GM12891 (cell line): ENCODE data around the gene FOS.

Experiments used
- POLR2AphosphoS5 ChIP-seq: IDR thresholded peaks from 2 replicates; pipeline ENCODE4 v1.6.1; 2011; ENCODE audit warnings: low read depth, low read length, control low read depth
- POU2F2 ChIP-seq: IDR thresholded peaks from 2 replicates; pipeline ENCODE4 v1.6.1; 2011; ENCODE audit warnings: low read depth, mild to moderate bottlenecking, control low read depth, low read length, moderate library complexity

DNA sequence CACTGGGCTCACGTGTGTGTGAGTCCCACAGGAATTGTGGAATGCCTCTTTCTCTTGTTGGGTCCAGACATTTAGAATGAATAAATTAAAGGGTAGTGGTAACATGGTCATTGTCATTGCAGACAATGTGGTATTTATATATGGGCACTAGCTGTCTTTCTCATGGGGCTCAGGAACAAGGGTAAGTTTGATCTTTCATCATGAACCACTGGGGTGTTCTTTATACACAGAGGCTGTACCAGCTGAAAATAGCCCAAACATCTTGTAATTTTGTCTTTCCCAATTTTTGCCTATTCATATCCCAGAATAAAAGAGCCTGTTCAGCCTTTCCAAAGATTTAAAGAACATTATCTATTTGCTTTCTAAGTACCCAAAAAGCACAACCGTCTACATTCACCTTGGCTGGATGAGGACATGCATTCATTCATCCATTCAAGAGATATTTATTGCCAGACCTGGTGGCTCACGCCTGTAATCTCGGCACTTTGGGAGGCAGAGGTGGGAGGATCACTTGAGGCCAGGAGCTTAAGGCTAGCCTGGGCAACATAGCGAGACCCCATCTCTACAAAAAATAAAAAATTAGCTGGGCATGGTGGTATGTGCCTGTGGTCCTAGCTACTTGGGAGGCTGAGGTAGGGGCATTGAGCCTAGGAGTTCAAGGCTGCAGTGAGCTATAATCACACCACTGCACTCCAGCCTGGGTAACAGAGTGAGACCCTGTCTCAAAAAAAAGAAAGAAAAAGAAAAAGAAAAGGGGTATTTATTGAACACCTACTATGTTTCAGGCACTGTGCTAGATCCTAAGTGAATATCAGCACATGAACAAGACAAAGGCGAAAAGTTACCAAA, 4.4 kb upstream of the FOS start:
- TF ChIP-seq POLR2AphosphoS5, result no peak
- no peak for TF ChIP-seq POU2F2
